HL-60 (cell line): ENCODE measurements around the gene TMEM141.

Source experiments
- DNase-seq, 2 experiments: peaks; one replicate each; pipeline ENCODE4 v3.0.0-alpha.2; 2010 to 2020; ENCODE audit warnings: low read depth in 1 of 2, low spot score in 1 of 2
- H3K27ac ChIP-seq: fragments of 250-450 bp; sonication (Bioruptor Pico); replicated peaks from 2 replicates; pipeline ENCODE4 v1.5.1; 2020; ENCODE audit warnings: mild to moderate bottlenecking, moderate library complexity
- H3K27me3 ChIP-seq: fragments of 250-450 bp; sonication (Bioruptor Pico); 2 replicates; pipeline ENCODE4 v1.5.1; 2021; ENCODE audit warnings: mild to moderate bottlenecking, moderate library complexity; ENCODE audit not compliant: insufficient read depth, poor library complexity, severe bottlenecking
- H3K4me3 ChIP-seq: replicated peaks from 2 replicates; pipeline ENCODE4 v1.5.1; 2011; ENCODE audit warnings: mild to moderate bottlenecking, control low read depth, low read length; ENCODE audit not compliant: insufficient read depth
- CTCF ChIP-seq: IDR thresholded peaks from one replicate; pipeline ENCODE4 v1.5.1; 2011; ENCODE audit warnings: low read length, control low read depth, inconsistent platforms; ENCODE audit not compliant: insufficient read depth
- GABPA ChIP-seq: IDR thresholded peaks from 2 replicates; pipeline ENCODE4 v1.6.1; 2012; ENCODE audit warnings: low read depth
- POLR2AphosphoS5 ChIP-seq: IDR thresholded peaks from 2 replicates; pipeline ENCODE4 v1.6.1; 2012; ENCODE audit warnings: low read depth
- REST ChIP-seq: IDR thresholded peaks from 2 replicates; pipeline ENCODE4 v1.6.1; 2012; ENCODE audit warnings: low read depth; ENCODE audit not compliant: insufficient replicate concordance
- SPI1 ChIP-seq: IDR thresholded peaks from 2 replicates; pipeline ENCODE4 v1.6.1; 2012; ENCODE audit warnings: low read depth, mild to moderate bottlenecking, borderline replicate concordance

The TMEM141 gene

GRCh38 chr9:136746155-136746490 is 45.0 kb upstream of the TMEM141 start:
- H3K27me3 ChIP-seq = peaks cover 12% of the 10 kb centered on the region
- no peak overlapping the region for H3K27ac ChIP-seq
- DNase-seq = no peak
- H3K4me3 ChIP-seq = no peak overlapping the region
- no peak for TF ChIP-seq REST
- TF ChIP-seq POLR2AphosphoS5 = no peak
- TF ChIP-seq SPI1 = no peak
- TF ChIP-seq GABPA = no peak
- TF ChIP-seq CTCF = no peak

- Histone ChIP-seq H3K4me3 (no peak overlapping the region), H3K27ac (no peak overlapping the region), H3K27me3 (peaks cover 7% of the 10 kb centered on the region)
- no peak for TF ChIP-seq REST
- TF ChIP-seq GABPA = no peak
- no peak for TF ChIP-seq POLR2AphosphoS5
- TF ChIP-seq CTCF = no peak
- DNase-seq = no peak
Measured at GRCh38 chr9:136746621-136747020, 44.5 kb upstream of the TMEM141 start.

- no peak for DNase-seq
- Histone ChIP-seq H3K4me3 (no peak overlapping the region), H3K27me3 (no peaks in the 10 kb centered on the region), H3K27ac (no peak overlapping the region)
- TF ChIP-seq CTCF = no peak
- no peak for TF ChIP-seq REST
Measured at GRCh38 chr9:136747161-136748060, 43.7 kb upstream of the TMEM141 start.
